HG03432 (cell line): ENCODE data around the gene NPL.

Experiments used
- ATAC-seq: cut with Tn5 transposase; IDR thresholded peaks from one replicate; pipeline ENCODE4 v1.9.1; 2021; ENCODE audit warnings: mild to moderate bottlenecking, moderate library complexity; ENCODE audit not compliant: unreplicated experiment

NPL gene

DNA sequence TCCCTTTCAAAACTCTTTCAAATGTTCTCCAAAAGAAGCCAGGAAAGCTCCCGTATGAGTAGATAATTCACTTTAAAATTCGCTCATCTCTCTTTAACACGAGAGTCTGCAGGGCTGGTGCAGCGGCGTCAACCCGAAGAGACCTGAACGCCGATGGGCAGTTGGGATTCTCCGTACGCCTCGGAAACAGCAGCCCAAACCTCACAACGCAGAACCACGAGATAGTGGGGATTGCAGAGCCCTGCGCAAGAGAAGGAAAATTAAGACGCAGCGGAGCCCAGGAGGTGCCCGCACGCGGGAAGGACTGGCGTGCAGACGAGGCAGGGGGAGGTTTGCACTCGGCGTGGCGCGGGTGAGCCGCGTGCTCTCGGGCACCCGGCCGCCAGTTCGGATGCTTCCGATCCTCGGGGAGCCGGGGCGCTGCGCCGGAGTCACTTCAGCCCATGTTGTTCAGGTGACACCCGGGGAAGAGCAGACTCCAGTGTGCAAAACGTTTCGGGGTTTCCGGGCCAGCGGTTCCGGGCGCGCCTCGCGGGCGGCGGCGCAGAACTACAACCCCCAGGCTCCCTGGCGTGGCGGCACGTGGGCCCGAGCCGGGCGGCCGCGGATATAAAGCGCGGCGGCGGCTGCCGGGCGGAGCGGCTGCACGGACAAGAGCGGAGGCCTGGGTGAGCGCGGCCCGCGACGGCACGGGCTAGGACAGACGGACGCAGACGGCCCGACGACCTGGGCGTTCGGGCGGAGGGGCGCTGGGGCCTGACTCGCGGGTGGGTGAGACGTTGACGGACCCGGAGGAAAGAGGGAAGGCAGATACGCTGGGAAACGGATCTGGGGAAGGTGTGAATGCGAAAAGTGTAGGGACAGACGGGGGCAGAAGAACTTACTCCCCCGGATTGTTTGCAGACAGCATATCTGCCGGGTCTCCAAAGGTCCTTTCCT is at the start of gene NPL:
NPL (plus strand) TSS at position 636 of the 939 bp plus-strand sequence. CDS start 4,599 bp downstream, outside the sequence.
- peak; percentile 95 for ATAC-seq

- ATAC-seq: no peak
Measured at GRCh38 chr1:182740120-182740519, 49.5 kb upstream of the NPL start.

- ATAC-seq: no peak
Measured at GRCh38 chr1:182742780-182743179, 46.8 kb upstream of the NPL start.

- no peak for ATAC-seq
Measured at GRCh38 chr1:182752077-182752988, 37.2 kb upstream of the NPL start.

GRCh38 chr1:182754087-182754486 is 35.5 kb upstream of the NPL start:
- ATAC-seq: no peak

DNA sequence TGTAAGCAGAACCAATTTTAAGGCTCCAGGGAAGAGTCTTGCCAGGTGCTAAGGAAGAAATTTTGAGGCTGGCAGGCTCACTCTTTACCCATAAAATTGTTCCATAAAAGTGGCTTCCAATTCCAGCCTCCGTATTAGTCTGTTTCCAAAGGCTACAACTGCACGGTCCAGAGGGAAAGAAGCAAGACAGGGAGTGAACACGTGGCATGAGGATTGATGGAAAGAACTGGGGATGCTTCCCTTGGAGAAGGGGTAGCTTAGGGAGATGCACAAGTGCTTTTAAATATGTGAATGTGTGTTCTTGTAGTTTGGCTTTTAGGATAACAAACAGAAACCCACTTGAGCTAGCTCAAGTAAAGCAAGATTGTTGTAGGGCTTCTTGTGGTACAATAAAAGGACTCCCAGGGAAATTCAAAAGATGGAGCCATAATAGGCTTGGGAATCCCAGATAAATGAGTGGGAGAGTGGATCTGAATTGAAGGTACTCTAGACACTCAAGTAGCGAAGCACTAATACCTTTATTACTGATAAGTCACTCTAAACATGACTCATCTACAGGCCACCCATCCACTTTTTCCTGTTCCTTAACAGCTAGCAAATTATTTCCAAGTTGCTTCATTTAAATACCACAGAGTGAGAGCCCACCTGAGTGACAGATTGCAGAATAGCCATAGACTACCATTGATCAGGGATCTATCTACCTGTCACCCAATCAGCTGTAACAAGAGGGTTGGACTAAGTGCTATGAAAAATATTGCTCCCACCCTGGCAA is 34.8 kb upstream of the NPL start:
- no peak for ATAC-seq

DNA sequence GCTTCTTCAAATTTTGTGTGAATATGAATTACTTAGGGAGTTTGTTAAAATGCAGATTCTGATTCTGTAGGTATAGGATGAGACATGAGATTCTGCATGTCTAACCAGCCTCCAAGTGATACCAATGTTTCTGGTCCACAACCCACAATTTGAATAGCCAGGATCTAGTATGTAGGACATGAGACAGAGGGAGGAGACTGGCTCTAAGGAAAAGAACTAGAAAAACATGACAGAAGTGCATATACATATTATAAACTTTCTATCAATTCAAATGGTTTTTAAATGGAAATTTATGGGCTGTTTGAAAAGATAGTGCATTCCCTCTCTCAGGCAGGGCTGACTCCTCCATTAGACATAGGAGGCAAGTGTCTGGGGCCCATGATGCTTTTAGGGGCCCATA is 33.9 kb upstream of the NPL start:
- no peak for ATAC-seq

- no peak for ATAC-seq
Measured at GRCh38 chr1:182756423-182756822, 33.1 kb upstream of the NPL start.

GRCh38 chr1:182761396-182762395 is 27.9 kb upstream of the NPL start:
- ATAC-seq: no peak

DNA sequence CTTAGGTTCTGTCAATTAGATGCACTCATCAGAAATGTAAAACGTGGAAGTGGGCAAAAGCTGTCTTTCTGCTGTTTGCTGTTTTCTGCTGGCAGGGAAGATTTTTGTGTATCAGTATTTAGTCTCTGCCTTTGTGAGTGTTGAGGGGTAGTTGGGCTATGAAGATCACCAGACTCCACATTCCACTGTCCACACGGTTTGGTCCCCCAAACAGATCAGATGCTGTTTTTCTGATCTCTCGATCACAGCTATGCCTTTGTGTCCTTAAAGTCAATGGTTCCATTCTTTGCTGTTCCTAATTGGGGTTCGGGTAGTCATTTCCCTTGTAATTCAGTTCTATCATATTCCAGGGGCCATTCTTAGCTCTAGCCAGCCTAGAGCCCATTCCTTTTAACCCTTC is 27.0 kb upstream of the NPL start:
- no peak for ATAC-seq

DNA sequence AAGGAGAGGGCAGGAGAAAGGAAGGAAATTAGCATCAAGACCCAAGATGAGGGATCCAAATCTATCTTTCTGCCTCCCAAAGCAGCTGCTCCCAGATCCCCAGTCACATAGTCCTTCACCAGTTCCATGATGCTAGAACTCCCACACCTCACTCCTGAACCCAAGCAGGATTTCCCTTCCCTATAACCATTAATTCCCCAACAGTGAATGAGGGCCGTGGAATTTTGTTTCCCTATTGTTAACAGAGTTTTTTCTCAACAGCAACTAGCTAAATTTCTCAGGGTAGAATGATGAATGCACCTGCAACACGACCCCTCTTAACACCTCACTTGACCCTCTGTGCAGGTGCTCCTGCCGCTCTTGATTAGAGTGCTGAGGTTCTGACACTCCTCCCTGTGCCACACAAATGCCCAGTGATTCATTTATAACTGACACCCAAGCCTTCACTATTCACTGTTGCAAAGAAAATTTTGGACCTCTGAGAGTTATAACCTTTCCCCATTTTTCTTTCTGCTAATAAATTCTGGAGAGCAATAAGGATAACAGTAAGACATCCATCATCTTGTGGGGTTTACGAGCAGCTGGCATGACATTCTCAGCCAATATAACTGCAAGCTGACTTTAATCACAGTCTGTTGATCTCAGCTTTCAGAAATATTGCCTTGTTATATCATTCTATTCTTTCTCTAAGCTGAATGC is 25.4 kb upstream of the NPL start:
- ATAC-seq: no peak

DNA sequence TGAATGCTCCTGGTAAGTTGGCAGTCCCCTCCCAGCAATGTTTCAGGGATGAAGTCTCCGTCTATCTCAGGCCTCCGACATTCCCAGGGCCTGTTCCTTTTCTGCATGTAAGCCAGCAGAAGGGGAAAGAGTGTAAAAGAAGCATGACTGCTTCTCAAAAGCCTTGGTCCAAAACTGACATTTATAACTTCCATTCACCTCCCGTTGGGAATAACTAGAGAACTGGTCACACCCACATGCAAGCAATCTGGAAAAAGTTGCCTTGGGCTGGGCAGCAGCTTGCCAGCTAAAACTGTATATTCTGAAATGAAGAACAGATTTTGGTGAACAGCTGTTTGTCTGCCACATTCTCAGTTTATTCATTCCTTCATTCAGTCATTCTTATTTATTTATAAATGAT is 24.2 kb upstream of the NPL start:
- no peak for ATAC-seq

DNA sequence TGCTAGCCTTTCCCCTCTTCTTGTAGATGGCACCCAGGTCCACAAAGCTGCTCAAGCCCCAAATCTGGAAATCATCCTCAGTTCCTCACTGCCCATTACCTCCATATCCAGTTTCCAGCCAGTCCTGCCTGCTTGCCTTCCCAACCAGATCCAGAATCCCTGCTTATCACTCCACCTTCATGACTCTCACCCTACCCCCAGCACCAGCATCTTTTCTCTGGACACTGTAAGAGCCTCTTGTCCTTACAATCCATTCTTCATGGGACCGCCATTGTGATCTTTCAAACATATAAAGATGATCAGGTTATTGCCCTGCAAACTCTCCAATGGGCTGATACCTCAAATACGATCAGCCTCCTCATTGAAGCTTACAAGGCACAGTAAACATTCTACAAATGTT is 23.5 kb upstream of the NPL start:
- no peak for ATAC-seq

DNA sequence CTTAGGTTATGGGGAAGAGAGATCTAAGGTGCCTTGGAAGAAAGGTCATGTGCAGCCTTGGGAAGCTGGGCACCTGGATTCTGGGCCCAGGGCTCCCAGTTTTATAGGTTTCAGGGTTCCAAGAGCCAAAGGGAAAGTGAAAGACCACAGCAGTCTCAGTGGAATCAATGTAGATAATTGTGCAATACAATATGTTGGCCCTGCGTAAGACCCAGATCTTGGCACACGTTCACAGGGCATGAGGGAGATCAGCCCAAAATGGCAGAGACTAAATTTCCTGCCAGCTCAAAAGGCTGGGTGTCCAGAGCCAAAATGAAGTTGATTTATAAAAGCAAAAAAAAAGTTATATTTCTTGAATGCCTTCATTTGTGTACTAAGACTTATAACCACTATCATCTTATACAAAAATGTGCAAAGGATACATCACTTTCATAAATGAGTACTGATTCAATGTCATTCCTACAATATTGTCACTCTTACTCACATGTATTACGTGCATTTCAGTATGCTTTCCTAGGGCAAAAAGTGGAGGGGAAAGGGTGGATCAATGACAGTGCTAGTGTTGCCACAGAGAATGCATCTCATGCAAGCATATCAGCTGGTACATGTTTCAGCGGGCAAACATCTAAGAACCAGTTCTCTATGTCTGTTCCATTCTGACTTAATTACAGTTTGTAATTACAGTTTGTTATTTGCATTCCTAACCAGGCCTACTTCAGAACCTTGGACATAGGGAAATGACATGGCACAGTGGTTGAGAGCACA is 22.5 kb upstream of the NPL start:
- ATAC-seq: no peak

- no peak for ATAC-seq
Measured at GRCh38 chr1:182768963-182769362, 20.6 kb upstream of the NPL start.

GRCh38 chr1:182770232-182770631 is 19.3 kb upstream of the NPL start:
- ATAC-seq: no peak

GRCh38 chr1:182771187-182771984 is 18.2 kb upstream of the NPL start:
- no peak for ATAC-seq

GRCh38 chr1:182777386-182777785 is 12.2 kb upstream of the NPL start:
- no peak for ATAC-seq
